ENCODE data around the gene PON1. TPM values are rescaled to one million over a fixed set of nuclear protein-coding genes. Genes with fewer than 3 reads are reported as not detected.

The PON1 gene
- total and polyA plus RNA-seq, 2 of the 8 experiments (the other 6 are each of a cell fraction or from before 2014, with no cell fraction given), result not detected

DNA sequence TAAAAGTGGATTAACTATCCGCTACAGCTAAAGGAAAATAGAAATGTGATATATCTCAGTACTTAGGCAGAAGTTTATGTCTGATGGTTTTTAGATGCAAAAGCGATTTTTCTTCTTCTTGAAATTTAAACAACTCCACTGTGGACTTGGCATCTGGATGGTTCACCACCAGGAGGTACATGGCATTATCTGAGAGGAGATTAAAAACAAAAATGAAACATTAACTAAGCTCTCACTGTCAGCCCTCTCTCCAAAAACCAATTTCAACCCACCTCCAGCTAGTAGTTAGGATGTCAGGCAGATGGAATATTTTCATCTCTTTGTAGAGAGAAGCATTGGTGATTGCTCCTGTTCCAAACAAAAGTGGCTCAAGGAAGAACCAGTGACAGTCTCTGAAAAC is 12.9 kb downstream of the PON1 start:
- DNase-seq (ENCODE audit: low read depth in 1 of 2, low spot score in 2 of 2) (no peak), FAIRE-seq (no peak)
- no peaks in the 10 kb centered on the region for H3K79me2 ChIP-seq (ENCODE audit: control insufficient read depth in 1 of 2, insufficient read depth in 2 of 2, low read length in 2 of 2)
- no peaks in the 10 kb centered on the region; the same call in 1 of the 2 replicates for H3K23me2 ChIP-seq (ENCODE audit: low read depth, low read length)
- WGBS, 2 experiments (ENCODE audit: extremely low coverage in 1 of 2, insufficient coverage in 1 of 2, insufficient read length in 1 of 2, insufficient replicate concordance in 2 of 2, low coverage in 1 of 2, low lambda C conversion rate in 2 of 2, missing lambda C conversion rate in 1 of 2), result 88% methylated on average over 2 of the region's 2 CpGs; no CpG with 5 or more reads in 1 of the 2 experiments
- no peaks in the 10 kb centered on the region for H3K4me1 ChIP-seq (replicated peaks in 1 of 4; ENCODE audit: control insufficient read depth in 3 of 4, insufficient read depth in 4 of 4, low read length in 3 of 4)
- H4K5ac ChIP-seq (ENCODE audit: insufficient read length, low read depth, low read length), result no peak overlapping the region
- no peak overlapping the region for H3K23ac ChIP-seq (ENCODE audit: insufficient read length)
- H4K8ac ChIP-seq (ENCODE audit: extremely low read depth, insufficient read depth, low read length), result no peak overlapping the region
- H2BK20ac ChIP-seq (ENCODE audit: low read length), result no peak overlapping the region
- H4K91ac ChIP-seq (replicated peaks; ENCODE audit: insufficient read length, low read length), result no peak overlapping the region
- no peaks in the 10 kb centered on the region for H3K27me3 ChIP-seq (replicated peaks in 1 of 4; ENCODE audit: control insufficient read depth in 3 of 4, extremely low read depth in 1 of 4, insufficient read depth in 3 of 4, low read length in 3 of 4)
- H3K56ac ChIP-seq (replicated peaks; ENCODE audit: insufficient read length, low read depth, low read length), result no peak overlapping the region
- no peak overlapping the region for H3K27ac ChIP-seq (ENCODE audit: low read depth, low read length)
- no peak overlapping the region for H3K9ac ChIP-seq (replicated peaks in 1 of 4; ENCODE audit: extremely low read depth in 1 of 4, low read depth in 3 of 4, low read length in 3 of 4)
- ChIA-PET CTCF (ENCODE audit: partially characterized antibody) (interaction anchor here (1.5 to 1.7 kb wide), 3 partner anchors 85 to 165 kb away, joined by 3 to 8 read pairs (median 3); partner anchors contain the start of gene PON3), POLR2A (ENCODE audit: partially characterized antibody) (no interaction called here)
- H3K18ac ChIP-seq (ENCODE audit: extremely low read depth, low read length), result no peak overlapping the region
- H2BK15ac ChIP-seq (ENCODE audit: low read length), result no peak overlapping the region
- H3K9me3 ChIP-seq (ENCODE audit: insufficient read depth in 2 of 2, low read depth in 1 of 2, low read length in 1 of 2), result no peaks in the 10 kb centered on the region
- no peak overlapping the region for H2BK12ac ChIP-seq (ENCODE audit: low read depth, low read length)
- H3K36me3 ChIP-seq (ENCODE audit: control insufficient read depth in 2 of 4, insufficient read depth in 4 of 4, low read length in 3 of 4), result no peaks in the 10 kb centered on the region
- H3K4ac ChIP-seq (replicated peaks; ENCODE audit: insufficient read length, low read depth, low read length), result no peak overlapping the region
- no peaks in the 10 kb centered on the region for H4K20me1 ChIP-seq (replicated peaks in 1 of 2; ENCODE audit: control insufficient read depth in 1 of 2, insufficient read depth in 2 of 2, low read length in 2 of 2)
- no peak overlapping the region for H2BK5ac ChIP-seq (ENCODE audit: low read depth, low read length)
- H3K14ac ChIP-seq (ENCODE audit: insufficient read length), result no peak overlapping the region
- H2AK5ac ChIP-seq (ENCODE audit: low read depth, low read length), result no peak overlapping the region
- H2AFZ ChIP-seq (ENCODE audit: low read length), result no peak overlapping the region
- H3K4me2 ChIP-seq (ENCODE audit: insufficient read depth in 1 of 2, low read depth in 2 of 2, low read length in 2 of 2), result no peak overlapping the region
- no peak overlapping the region for H2BK120ac ChIP-seq (replicated peaks; ENCODE audit: low read depth, low read length)
- H3K4me3 ChIP-seq (ENCODE audit: extremely low read depth in 1 of 4, insufficient read depth in 2 of 4, low read depth in 3 of 4, low read length in 4 of 4), result no peak overlapping the region
- no peaks in the 10 kb centered on the region for H3K79me1 ChIP-seq (ENCODE audit: low read depth, low read length)
- TF ChIP-seq SP2 (IDR thresholded peaks at IDR 0.05; ENCODE audit: low read length) (no peak), BRCA1 (IDR thresholded peaks at IDR 0.05; ENCODE audit: low read depth, low read length) (no peak), GTF2F1 (IDR thresholded peaks at IDR 0.05; ENCODE audit: borderline replicate concordance, low read depth, low read length) (no peak), KDM4A (IDR thresholded peaks at IDR 0.05; ENCODE audit: low read depth, low read length, severe bottlenecking) (no peak), SIN3A (conservative IDR thresholded peaks at IDR 0.05 in 1 of 2, IDR thresholded peaks at IDR 0.05 in 1 of 2; ENCODE audit: low read depth in 1 of 2, low read length in 2 of 2) (no peak), SP1 (IDR thresholded peaks at IDR 0.05; ENCODE audit: low read depth, low read length) (no peak), RAD21 (IDR thresholded peaks at IDR 0.05 in 1 of 2, conservative IDR thresholded peaks at IDR 0.05 in 1 of 2; ENCODE audit: low read depth in 2 of 2, low read length in 2 of 2) (no peak), CHD2 (IDR thresholded peaks at IDR 0.05; ENCODE audit: low read length) (no peak), NANOG (IDR thresholded peaks at IDR 0.05; ENCODE audit: insufficient read depth, low read depth, low read length, poor library complexity, severe bottlenecking) (no peak)
- TF ChIP-seq, protein P1, sequence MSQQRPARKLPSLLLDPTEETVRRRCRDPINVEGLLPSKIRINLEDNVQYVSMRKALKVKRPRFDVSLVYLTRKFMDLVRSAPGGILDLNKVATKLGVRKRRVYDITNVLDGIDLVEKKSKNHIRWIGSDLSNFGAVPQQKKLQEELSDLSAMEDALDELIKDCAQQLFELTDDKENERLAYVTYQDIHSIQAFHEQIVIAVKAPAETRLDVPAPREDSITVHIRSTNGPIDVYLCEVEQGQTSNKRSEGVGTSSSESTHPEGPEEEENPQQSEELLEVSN (IDR thresholded peaks at IDR 0.05), result no peak

Measured in H1 (cell line).